Liver (tissue), 9 donors: ENCODE measurements around the gene FGF12. TPM values are rescaled to one million over a fixed set of nuclear protein-coding genes. Genes with fewer than 3 reads are reported as not detected.

ENCODE experiments used
- DNase-seq: peaks from one replicate; pipeline ENCODE4 v3.0.0-alpha.2; 2017; ENCODE audit warnings: low spot score
- H3K27ac ChIP-seq, 2 donors: one replicate each; pipeline ENCODE4 v1.7.0; 2013; ENCODE audit warnings: inconsistent platforms in 2 of 2, low read length in 2 of 2, control low read depth in 1 of 2, low read depth in 1 of 2, mild to moderate bottlenecking in 1 of 2
- H3K27me3 ChIP-seq, 4 donors: one replicate each; pipeline versions ENCODE4 v1.6.1 to v1.7.0; 2013; ENCODE audit warnings: low read length in 3 of 4, inconsistent platforms in 1 of 4, mild to moderate bottlenecking in 1 of 4, moderate library complexity in 1 of 4; ENCODE audit not compliant: control insufficient read depth in 4 of 4, insufficient read depth in 4 of 4
- H3K36me3 ChIP-seq, 4 donors: one replicate each; pipeline versions ENCODE4 v1.6.1 to v1.7.0; 2013; ENCODE audit warnings: low read length in 3 of 4, mild to moderate bottlenecking in 3 of 4, low read depth in 1 of 4, moderate library complexity in 1 of 4; ENCODE audit not compliant: control insufficient read depth in 4 of 4, insufficient read depth in 3 of 4
- H3K4me1 ChIP-seq, 4 donors: one replicate each; pipeline versions ENCODE4 v1.6.1 to v1.7.0; 2013; ENCODE audit warnings: low read length in 3 of 4, mild to moderate bottlenecking in 3 of 4, moderate library complexity in 1 of 4; ENCODE audit not compliant: control insufficient read depth in 4 of 4, insufficient read depth in 4 of 4
- H3K4me3 ChIP-seq, 3 donors: one replicate each; pipeline versions ENCODE4 v1.6.1 to v1.7.0; 2013; ENCODE audit warnings: low read length in 3 of 3, control low read depth in 1 of 3, low read depth in 1 of 3, mild to moderate bottlenecking in 1 of 3
- H3K9ac ChIP-seq, 2 donors: one replicate each; pipeline ENCODE4 v1.7.0; 2013; ENCODE audit warnings: low read length in 2 of 2, mild to moderate bottlenecking in 2 of 2, moderate library complexity in 2 of 2, control low read depth in 1 of 2, low read depth in 1 of 2
- H3K9me3 ChIP-seq, 4 donors: one replicate each; pipeline versions ENCODE4 v1.6.1 to v1.7.0; 2013; ENCODE audit warnings: low read length in 3 of 4; ENCODE audit not compliant: control insufficient read depth in 4 of 4
- ATF3 ChIP-seq: IDR thresholded peaks from 2 replicates; pipeline ENCODE4 v1.6.1; 2016; ENCODE audit warnings: antibody characterized with exemption
- CTCF ChIP-seq: fragments of 150-350 bp; IDR thresholded peaks from 2 replicates; pipeline ENCODE4 v1.5.1; 2017; ENCODE audit warnings: improper control_type of control experiment, low read depth, low read length; ENCODE audit not compliant: missing input control
- FOXA1 ChIP-seq: IDR thresholded peaks from 2 replicates; pipeline ENCODE4 v1.6.1; 2016; ENCODE audit warnings: antibody characterized with exemption
- FOXA2 ChIP-seq: IDR thresholded peaks from 2 replicates; pipeline ENCODE4 v1.6.1; 2016; ENCODE audit warnings: antibody characterized with exemption
- GABPA ChIP-seq, 2 donors: IDR thresholded peaks in 1 of 2; conservative IDR thresholded peaks in 1 of 2; 2 replicates each; pipeline ENCODE4 v1.6.1; 2016; ENCODE audit warnings: antibody characterized with exemption in 2 of 2, mild to moderate bottlenecking in 1 of 2, moderate library complexity in 1 of 2
- HNF4A ChIP-seq, 2 donors: conservative IDR thresholded peaks; 2 replicates each; pipeline ENCODE4 v1.6.1; 2016; ENCODE audit warnings: antibody characterized with exemption in 2 of 2, mild to moderate bottlenecking in 2 of 2
- HNF4G ChIP-seq: IDR thresholded peaks from 2 replicates; pipeline ENCODE4 v1.6.1; 2016; ENCODE audit warnings: antibody characterized with exemption
- JUND ChIP-seq, 2 donors: IDR thresholded peaks; 2 replicates each; pipeline ENCODE4 v1.6.1; 2016; ENCODE audit warnings: antibody characterized with exemption in 2 of 2
- MAX ChIP-seq: IDR thresholded peaks from 2 replicates; pipeline ENCODE4 v1.6.1; 2016; ENCODE audit warnings: antibody characterized with exemption
- NR2F2 ChIP-seq: IDR thresholded peaks from 2 replicates; pipeline ENCODE4 v1.6.1; 2016; ENCODE audit warnings: antibody characterized with exemption
- REST ChIP-seq: IDR thresholded peaks from 2 replicates; pipeline ENCODE4 v1.6.1; 2016; ENCODE audit warnings: antibody characterized with exemption, mild to moderate bottlenecking
- RXRA ChIP-seq, 2 donors: IDR thresholded peaks; 2 replicates each; pipeline ENCODE4 v1.6.1; 2017 to 2018; ENCODE audit warnings: antibody characterized with exemption in 2 of 2, mild to moderate bottlenecking in 1 of 2
- SP1 ChIP-seq: IDR thresholded peaks from 2 replicates; pipeline ENCODE4 v1.6.1; 2018; ENCODE audit warnings: antibody characterized with exemption, mild to moderate bottlenecking
- TAF1 ChIP-seq: conservative IDR thresholded peaks from 2 replicates; pipeline ENCODE4 v1.6.1; 2016; ENCODE audit warnings: antibody characterized with exemption, mild to moderate bottlenecking
- ZBTB33 ChIP-seq: IDR thresholded peaks from 2 replicates; pipeline ENCODE4 v1.6.1; 2016; ENCODE audit warnings: antibody characterized with exemption
- WGBS: extraction: QIAGEN DNeasy Blood & Tissue Kit; methylation state at CpG from one replicate; pipeline ENCODE4 v1.1.7; 2013; 5-methylcytosine and 5-hydroxymethylcytosine counted together
- polyA plus RNA-seq, 2 donors: library from polyadenylated mRNA; stranded (reverse) in 1 of 2; unstranded in 1 of 2; fragments of 200-250 nt in 1 of 2; fragments of >200 nt in 1 of 2; fragmentation: Nextera tagmentation in 1 of 2; extraction: Ambion mirVana in 1 of 2; gene quantifications; one replicate each; pipeline versions ENCODE4 v1.2.1 to v1.2.3, GENCODE V29; 2013 to 2015
- total RNA-seq, 2 donors: library from RNA; depleted of rRNA; stranded (reverse); fragments of >200 nt; gene quantifications; one replicate each; pipeline ENCODE4 v1.2.3, GENCODE V29; 2014
- donor health status: healthy.
- donor health status: healthy.
- donor health status: healthy.
- donor health status: healthy.
- donor health status: healthy.

Gene FGF12
- total and polyA plus RNA-seq, 4 donors = 0.11 to 0.59 (median 0.19) TPM

GRCh38 chr3:192260116-192261010 lies 467.0 kb downstream of the FGF12 start:
- Histone ChIP-seq H3K9me3 (no peaks in the 10 kb centered on the region), H3K27ac (no peak overlapping the region), H3K4me3 (no peak overlapping the region), H3K4me1 (no peaks in the 10 kb centered on the region), H3K27me3 (peaks cover 0 to 4% (median 0%) of the 10 kb centered on the region in 4 donors), H3K9ac (no peak overlapping the region), H3K36me3 (no peaks in the 10 kb centered on the region)
- no peak for TF ChIP-seq ATF3
- TF ChIP-seq MAX = no peak
- no peak for TF ChIP-seq HNF4A (conservative IDR thresholded peaks at IDR 0.05)
- no peak for TF ChIP-seq CTCF
- TF ChIP-seq GABPA (IDR thresholded peaks at IDR 0.05 in 1 of 2, conservative IDR thresholded peaks at IDR 0.05 in 1 of 2) = no peak
- no peak for TF ChIP-seq FOXA1
- TF ChIP-seq NR2F2 = no peak
- TF ChIP-seq RXRA (IDR thresholded peaks at IDR 0.05) = no peak
- TF ChIP-seq TAF1 = no peak
- TF ChIP-seq FOXA2 = no peak
- no peak for TF ChIP-seq SP1
- TF ChIP-seq ZBTB33 = no peak
- no peak for DNase-seq
- WGBS = 91% methylated on average over 5 of the region's 5 CpGs

- H3K27me3 ChIP-seq = peaks cover 0 to 4% (median 0%) of the 10 kb centered on the region in 4 donors
- TF ChIP-seq ATF3 (no peak), HNF4A (conservative IDR thresholded peaks at IDR 0.05) (no peak), NR2F2 (no peak), RXRA (IDR thresholded peaks at IDR 0.05) (no peak), CTCF (no peak), SP1 (no peak), JUND (IDR thresholded peaks at IDR 0.05) (no peak), GABPA (IDR thresholded peaks at IDR 0.05 in 1 of 2, conservative IDR thresholded peaks at IDR 0.05 in 1 of 2) (no peak), REST (no peak), TAF1 (no peak), ZBTB33 (no peak), HNF4G (no peak), FOXA2 (no peak)
- H3K9ac ChIP-seq = no peak overlapping the region
- WGBS = 68% methylated on average over 3 of the region's 3 CpGs
- no peak overlapping the region for H3K4me3 ChIP-seq
- H3K27ac ChIP-seq = no peak overlapping the region
- DNase-seq = no peak
- H3K9me3 ChIP-seq = no peaks in the 10 kb centered on the region
- H3K36me3 ChIP-seq = no peaks in the 10 kb centered on the region
- no peaks in the 10 kb centered on the region for H3K4me1 ChIP-seq
These were observed 467.7 kb downstream of the FGF12 start for GRCh38 chr3:192259661-192260060.
